ENCODE data around the gene STOML3.

The STOML3 gene

DNA sequence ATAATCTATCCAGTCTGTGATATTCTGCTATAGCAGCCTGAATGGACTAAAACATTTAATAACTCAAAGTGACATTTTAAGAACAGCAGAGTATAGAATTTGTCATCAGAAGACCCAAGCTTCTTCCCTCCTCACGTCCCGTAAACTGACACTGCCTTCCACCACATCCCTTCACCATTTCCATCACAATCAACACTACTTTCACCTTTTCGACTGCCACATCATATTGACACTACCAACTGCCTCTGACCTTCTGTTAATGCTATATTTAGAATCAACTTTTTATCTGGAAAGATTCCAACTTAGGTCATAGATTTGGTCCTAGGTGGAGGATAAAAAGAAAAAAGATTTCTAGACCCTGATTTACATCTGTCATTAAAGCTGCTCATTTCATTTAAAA lies 39.6 kb downstream of the STOML3 start:
- Histone ChIP-seq H3K9ac (no peak overlapping the region), H3K36me3 (no peaks in the 10 kb centered on the region), H3K27ac (no peak overlapping the region), H3K9me3 (replicated peaks in 1 of 11) (no peaks in the 10 kb centered on the region), H3K27me3 (no peaks in the 10 kb centered on the region), H3K4me3 (no peak overlapping the region), H3K4me1 (peaks cover 0 to 10% (median 0%) of the 10 kb centered on the region in 10 experiments; a peak in 2 of 20 replicates), H4K20me1 (no peaks in the 10 kb centered on the region), H3K4me2 (no peak overlapping the region; a peak in 1 of 22 replicates)
- TF ChIP-seq Cebpa-rat (IDR thresholded peaks at IDR 0.05), result no peak

DNA sequence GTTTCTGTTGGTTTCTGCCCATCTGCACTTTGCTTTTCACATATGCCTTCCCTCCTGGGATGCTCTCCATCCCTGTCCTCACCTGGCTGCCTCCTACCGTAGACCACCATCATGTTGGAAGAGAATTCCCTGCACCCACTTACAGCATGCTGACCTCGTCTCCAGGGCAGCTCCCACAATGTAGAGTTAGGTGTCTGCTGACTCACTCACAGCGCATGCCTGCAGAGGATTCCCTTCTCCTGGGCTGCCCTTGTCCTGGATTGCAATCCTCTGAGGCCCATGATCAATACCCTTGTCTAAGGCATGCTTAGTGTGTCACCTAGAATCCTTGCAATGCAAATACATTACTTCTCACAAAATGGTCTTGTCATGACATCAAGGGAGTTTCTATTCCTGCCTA lies 43.6 kb downstream of the STOML3 start:
- no peak overlapping the region for H3K4me2 ChIP-seq
- H3K27me3 ChIP-seq, result no peaks in the 10 kb centered on the region
- peaks cover 0 to 9% (median 0%) of the 10 kb centered on the region in 10 experiments; a peak in 3 of 20 replicates for H3K4me1 ChIP-seq
- no peaks in the 10 kb centered on the region for H4K20me1 ChIP-seq
- no peak overlapping the region for H3K27ac ChIP-seq
- H3K36me3 ChIP-seq, result no peaks in the 10 kb centered on the region
- no peaks in the 10 kb centered on the region for H3K9me3 ChIP-seq (replicated peaks in 1 of 11)
- no peak for TF ChIP-seq Cebpa-rat (IDR thresholded peaks at IDR 0.05)
- H3K9ac ChIP-seq, result no peak overlapping the region
- no peak overlapping the region for H3K4me3 ChIP-seq

DNA sequence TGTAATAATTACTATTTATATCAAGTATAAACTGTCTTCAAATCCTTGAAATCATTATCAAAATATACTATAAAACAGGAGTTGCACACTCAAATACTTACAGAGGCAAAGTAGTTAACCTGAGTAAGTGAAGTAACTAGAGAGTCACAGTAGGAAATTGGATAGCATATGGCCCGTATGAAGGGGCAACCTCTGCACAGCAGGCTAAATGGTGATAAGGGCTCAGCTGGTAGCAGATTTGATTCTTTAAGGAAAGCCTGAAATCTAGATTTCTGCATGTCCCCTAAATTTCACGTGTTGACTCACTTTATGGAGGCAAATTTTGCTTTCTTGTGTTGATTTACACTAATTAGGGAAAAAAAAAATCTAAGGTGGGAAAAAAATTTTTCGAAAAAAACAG lies 46.4 kb downstream of the STOML3 start:
- Histone ChIP-seq H3K4me1 (peaks cover 6 to 18% (median 7%) of the 10 kb centered on the region in 10 experiments; a peak in 14 of 20 replicates), H3K27ac (no peak overlapping the region), H3K9me3 (replicated peaks in 1 of 11) (no peaks in the 10 kb centered on the region), H3K9ac (no peak overlapping the region), H3K4me3 (no peak overlapping the region), H3K36me3 (no peaks in the 10 kb centered on the region), H3K27me3 (no peaks in the 10 kb centered on the region), H4K20me1 (no peaks in the 10 kb centered on the region), H3K4me2 (no peak overlapping the region)
- TF ChIP-seq Cebpa-rat (IDR thresholded peaks at IDR 0.05), result no peak

DNA sequence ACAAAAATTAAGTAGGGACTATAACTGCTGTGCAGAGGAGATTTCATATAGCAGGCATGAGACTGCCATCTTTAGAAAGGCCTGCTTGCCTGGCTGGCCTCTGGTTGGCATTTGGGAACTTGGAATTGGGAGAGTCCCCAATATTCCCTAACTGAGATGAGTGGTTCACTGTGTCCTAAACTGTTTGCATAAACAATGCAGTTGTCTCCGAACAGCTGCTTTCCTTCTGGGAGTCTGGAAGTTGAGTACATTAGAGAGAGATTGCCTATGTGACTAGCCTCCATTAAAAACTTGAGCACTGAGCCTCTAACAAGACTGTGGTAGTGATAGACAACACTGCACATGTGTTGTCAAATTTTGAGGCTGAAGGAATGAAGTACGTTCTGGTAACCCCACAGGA lies 47.4 kb downstream of the STOML3 start:
- no peak overlapping the region for H3K27ac ChIP-seq
- H3K4me2 ChIP-seq, result no peak overlapping the region
- H3K4me1 ChIP-seq, result peaks cover 6 to 18% (median 7%) of the 10 kb centered on the region in 10 experiments; a peak in 14 of 20 replicates
- no peaks in the 10 kb centered on the region for H3K27me3 ChIP-seq
- H3K9me3 ChIP-seq (replicated peaks in 1 of 11), result no peaks in the 10 kb centered on the region
- H3K9ac ChIP-seq, result no peak overlapping the region
- no peak overlapping the region for H3K4me3 ChIP-seq
- H4K20me1 ChIP-seq, result no peaks in the 10 kb centered on the region
- H3K36me3 ChIP-seq, result no peaks in the 10 kb centered on the region
- TF ChIP-seq Cebpa-rat (IDR thresholded peaks at IDR 0.05), result no peak

DNA sequence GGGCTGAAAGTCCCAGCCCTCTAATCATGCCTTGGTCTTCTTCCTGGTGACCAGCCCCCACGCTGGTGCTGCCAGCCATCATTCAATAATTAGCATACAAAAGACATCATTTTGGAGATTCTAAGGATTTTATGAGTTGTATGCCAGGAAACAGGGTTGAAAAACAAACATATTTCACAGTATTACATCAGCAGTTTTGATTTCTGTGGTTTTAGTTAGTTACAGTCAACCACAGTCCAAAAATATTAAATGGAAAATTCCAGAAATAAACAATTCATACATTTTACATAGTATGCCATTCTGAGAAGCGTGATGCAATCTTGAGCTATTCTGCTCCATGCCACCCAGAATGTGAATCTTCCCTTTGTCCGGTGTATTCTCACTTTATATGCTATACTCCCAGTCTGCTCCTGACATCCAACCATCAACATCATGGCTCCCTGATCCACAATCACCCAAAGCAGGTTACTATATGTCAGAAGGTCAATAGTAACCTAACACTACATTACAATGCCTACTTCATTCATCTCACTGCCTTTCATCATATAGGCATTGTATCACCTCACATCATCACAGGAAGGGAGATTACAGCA lies 49.2 kb downstream of the STOML3 start:
- no peaks in the 10 kb centered on the region for H3K9me3 ChIP-seq (replicated peaks in 1 of 11)
- no peaks in the 10 kb centered on the region for H3K27me3 ChIP-seq
- H3K36me3 ChIP-seq, result no peaks in the 10 kb centered on the region
- H3K4me1 ChIP-seq, result peaks cover 6 to 18% (median 7%) of the 10 kb centered on the region in 10 experiments; a peak in 14 of 20 replicates
- H3K4me3 ChIP-seq, result no peak overlapping the region
- H3K4me2 ChIP-seq, result peak overlapping the region in 9 of 11 experiments; percentile 7 to 48 (median 33); a peak in 12 of 22 replicates
- TF ChIP-seq Cebpa-rat (IDR thresholded peaks at IDR 0.05), result no peak
- no peaks in the 10 kb centered on the region for H4K20me1 ChIP-seq
- H3K9ac ChIP-seq, result no peak overlapping the region
- peak overlapping the region in 4 of 11 experiments; percentile 3 to 53 (median 23); a peak in 3 of 22 replicates for H3K27ac ChIP-seq

DNA sequence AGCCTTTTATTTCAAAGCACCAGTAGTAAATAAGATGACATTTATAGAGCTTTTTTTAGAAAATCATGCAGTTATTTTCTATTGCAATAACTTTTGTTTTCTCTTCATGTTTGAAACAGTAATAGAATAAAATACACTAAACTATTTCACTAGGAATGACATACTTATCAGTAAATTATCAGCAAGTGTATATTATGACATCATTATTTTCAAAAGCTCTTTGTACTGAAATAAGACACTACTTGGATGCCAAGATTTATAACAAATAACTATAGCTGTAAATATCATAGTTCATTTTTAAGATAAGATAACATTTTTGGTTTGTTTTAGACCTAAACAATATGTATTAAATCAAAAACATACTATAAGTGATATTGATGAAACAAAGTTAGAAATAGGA lies 56.8 kb downstream of the STOML3 start:
- H3K27me3 ChIP-seq, result no peaks in the 10 kb centered on the region
- no peak for TF ChIP-seq Cebpa-rat (IDR thresholded peaks at IDR 0.05)
- H3K9ac ChIP-seq, result no peak overlapping the region
- H4K20me1 ChIP-seq, result no peaks in the 10 kb centered on the region
- H3K4me3 ChIP-seq, result no peak overlapping the region
- H3K36me3 ChIP-seq, result no peaks in the 10 kb centered on the region
- no peak overlapping the region for H3K4me2 ChIP-seq
- H3K4me1 ChIP-seq, result no peaks in the 10 kb centered on the region
- no peak overlapping the region for H3K27ac ChIP-seq
- no peaks in the 10 kb centered on the region for H3K9me3 ChIP-seq (replicated peaks in 1 of 11)

DNA sequence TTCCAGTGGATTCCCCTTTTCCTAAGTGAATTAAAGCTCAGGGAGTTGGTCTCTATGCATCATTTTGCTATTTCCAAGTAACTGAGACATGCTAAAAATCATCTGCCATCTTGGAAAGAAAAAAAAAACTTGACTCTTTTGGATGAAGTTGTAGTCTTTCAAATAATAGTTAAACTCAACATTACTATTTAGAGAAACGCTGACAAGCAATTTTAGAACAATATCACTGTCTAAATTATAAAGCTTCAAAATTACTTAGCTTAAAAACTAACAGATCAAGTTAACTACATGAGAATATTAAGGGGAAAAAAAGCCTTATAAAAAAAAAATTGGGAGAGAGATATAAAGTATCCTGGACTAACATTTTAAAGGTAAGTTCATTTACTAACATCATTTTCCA lies 68.5 kb downstream of the STOML3 start:
- no peaks in the 10 kb centered on the region for H4K20me1 ChIP-seq
- H3K4me3 ChIP-seq, result no peak overlapping the region
- H3K4me2 ChIP-seq, result no peak overlapping the region
- H3K9me3 ChIP-seq (replicated peaks in 1 of 11), result peaks cover 7 to 16% (median 11%) of the 10 kb centered on the region in 11 experiments; a peak in 20 of 22 replicates
- no peaks in the 10 kb centered on the region for H3K36me3 ChIP-seq
- TF ChIP-seq Cebpa-rat (IDR thresholded peaks at IDR 0.05), result no peak
- no peak overlapping the region for H3K9ac ChIP-seq
- H3K27me3 ChIP-seq, result no peaks in the 10 kb centered on the region
- H3K27ac ChIP-seq, result no peak overlapping the region
- no peaks in the 10 kb centered on the region for H3K4me1 ChIP-seq

DNA sequence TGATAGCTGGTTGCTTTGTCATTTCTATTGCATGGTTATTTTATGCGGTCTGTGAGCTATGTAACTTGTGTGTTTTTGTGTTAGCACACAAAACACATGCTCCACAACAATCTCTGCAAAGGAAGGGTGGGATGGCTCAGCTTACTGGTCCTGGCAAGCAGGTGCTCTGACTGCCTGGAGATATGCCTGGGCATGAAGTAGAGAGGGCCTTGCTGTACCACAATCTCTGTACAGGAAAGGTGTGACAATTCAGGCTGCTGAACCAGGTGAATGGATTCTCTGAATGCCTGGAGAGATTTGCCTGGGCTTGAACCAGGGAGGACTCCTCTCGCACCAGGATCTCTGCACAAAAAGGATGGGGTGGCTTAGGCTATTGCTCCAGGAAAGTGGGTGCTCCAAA lies 69.5 kb downstream of the STOML3 start:
- Histone ChIP-seq H3K4me3 (no peak overlapping the region), H3K27me3 (no peaks in the 10 kb centered on the region), H3K9ac (no peak overlapping the region), H3K36me3 (no peaks in the 10 kb centered on the region), H3K27ac (no peak overlapping the region), H3K4me2 (no peak overlapping the region), H3K4me1 (no peaks in the 10 kb centered on the region), H4K20me1 (no peaks in the 10 kb centered on the region), H3K9me3 (replicated peaks in 1 of 11) (peaks cover 7 to 16% (median 11%) of the 10 kb centered on the region in 11 experiments; a peak in 20 of 22 replicates)
- TF ChIP-seq Cebpa-rat (IDR thresholded peaks at IDR 0.05), result no peak
